Subcutaneous adipose tissue (tissue), 4 donors: ENCODE results near the gene RCAN2. TPM values are rescaled to one million over a fixed set of nuclear protein-coding genes. Genes with fewer than 3 reads are reported as not detected.

Experiments
- total RNA-seq, 4 donors: library from RNA; depleted of rRNA; stranded (reverse); fragments of >200 nt; gene quantifications; one replicate each; pipeline ENCODE4 v1.1.0, GENCODE V29; 2016
- TF ChIP-seq, protein P1 (sequence below): fragments of 450-650 bp; IDR thresholded peaks from one replicate; pipeline ENCODE4 v1.5.1; 2016; ENCODE audit warnings: low read depth, mild to moderate bottlenecking, control low read depth, antibody characterized with exemption, moderate library complexity

Gene RCAN2
- total RNA-seq, 4 donors from 2014 or later, result 8.8 to 17.2 (median 13.7) TPM

- TF ChIP-seq, protein P1, sequence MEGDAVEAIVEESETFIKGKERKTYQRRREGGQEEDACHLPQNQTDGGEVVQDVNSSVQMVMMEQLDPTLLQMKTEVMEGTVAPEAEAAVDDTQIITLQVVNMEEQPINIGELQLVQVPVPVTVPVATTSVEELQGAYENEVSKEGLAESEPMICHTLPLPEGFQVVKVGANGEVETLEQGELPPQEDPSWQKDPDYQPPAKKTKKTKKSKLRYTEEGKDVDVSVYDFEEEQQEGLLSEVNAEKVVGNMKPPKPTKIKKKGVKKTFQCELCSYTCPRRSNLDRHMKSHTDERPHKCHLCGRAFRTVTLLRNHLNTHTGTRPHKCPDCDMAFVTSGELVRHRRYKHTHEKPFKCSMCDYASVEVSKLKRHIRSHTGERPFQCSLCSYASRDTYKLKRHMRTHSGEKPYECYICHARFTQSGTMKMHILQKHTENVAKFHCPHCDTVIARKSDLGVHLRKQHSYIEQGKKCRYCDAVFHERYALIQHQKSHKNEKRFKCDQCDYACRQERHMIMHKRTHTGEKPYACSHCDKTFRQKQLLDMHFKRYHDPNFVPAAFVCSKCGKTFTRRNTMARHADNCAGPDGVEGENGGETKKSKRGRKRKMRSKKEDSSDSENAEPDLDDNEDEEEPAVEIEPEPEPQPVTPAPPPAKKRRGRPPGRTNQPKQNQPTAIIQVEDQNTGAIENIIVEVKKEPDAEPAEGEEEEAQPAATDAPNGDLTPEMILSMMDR, result no peak
Measured at GRCh38 chr6:46236752-46237151, 254.5 kb downstream of the RCAN2 start.

- TF ChIP-seq, protein P1, result no peak
Measured at GRCh38 chr6:46235242-46235641, 256.0 kb downstream of the RCAN2 start.

DNA sequence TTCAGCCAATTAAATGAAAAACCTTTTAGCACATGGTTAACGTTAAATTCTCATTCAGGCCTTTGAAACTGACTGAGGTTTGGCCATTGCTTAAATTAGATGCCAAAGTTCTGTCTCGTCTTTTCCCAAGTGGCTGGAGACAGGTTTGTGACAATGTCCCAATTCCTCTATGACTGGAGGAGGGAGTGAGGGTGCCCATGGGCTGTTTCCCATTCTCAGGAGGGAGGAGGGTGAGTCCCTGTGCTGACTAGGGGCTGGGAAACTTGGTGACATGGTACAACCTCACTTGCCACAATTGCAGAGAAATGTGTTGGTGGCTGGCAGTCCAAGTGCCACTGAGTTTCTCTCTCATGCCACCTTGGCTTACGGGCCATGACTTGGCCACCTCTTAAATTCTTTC, 256.5 kb downstream of the RCAN2 start:
- TF ChIP-seq, protein P1, result no peak

GRCh38 chr6:46234156-46234556, 257.1 kb downstream of the RCAN2 start:
- TF ChIP-seq, protein P1, result no peak

- TF ChIP-seq, protein P1, result no peak
Measured at GRCh38 chr6:46233129-46233528, 258.1 kb downstream of the RCAN2 start.

DNA sequence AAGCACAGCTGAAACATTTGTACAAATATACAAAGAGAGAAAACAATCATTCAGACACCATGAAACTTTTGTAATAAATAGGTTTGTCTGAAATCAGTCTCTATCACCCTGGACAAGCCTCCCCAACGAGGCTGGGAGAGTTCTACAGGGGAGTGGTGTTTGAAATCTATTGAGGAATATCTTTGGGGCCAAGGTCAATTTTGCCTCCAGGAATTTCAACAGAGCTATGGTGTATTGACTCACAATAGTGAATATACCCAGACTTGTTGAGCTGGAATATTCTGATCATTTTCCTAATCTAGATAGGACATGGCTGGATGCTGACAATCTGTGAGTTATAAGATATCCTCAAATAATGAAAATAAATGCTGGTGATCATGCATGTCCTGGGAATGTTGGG, 269.0 kb downstream of the RCAN2 start:
- TF ChIP-seq, protein P1, result no peak

- TF ChIP-seq, protein P1, result no peak
Measured at GRCh38 chr6:46221222-46221793, 269.9 kb downstream of the RCAN2 start.
